Measurements from ENCODE around the gene HNRNPM.

The HNRNPM gene

DNA sequence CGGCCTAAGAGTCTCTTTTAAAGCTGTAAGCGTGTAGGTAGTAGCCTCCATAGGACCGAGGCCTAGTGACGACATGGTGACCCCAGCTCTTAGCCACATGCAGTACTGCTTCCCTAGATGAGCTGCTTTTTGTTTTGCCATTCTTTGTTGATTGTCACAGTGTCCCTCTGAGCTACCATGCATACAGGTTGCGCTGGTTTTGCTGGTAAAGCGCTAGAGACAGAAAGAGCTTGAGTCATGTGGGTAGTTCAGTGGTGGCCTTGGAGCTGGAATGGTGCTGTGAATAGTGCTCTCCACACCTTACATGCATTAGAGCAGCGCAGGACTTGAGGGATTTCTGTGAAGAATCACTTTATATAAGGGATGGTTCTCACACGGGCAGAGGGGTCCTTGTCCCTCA, 5.1 kb downstream of the HNRNPM start:
- TF ChIP-seq, protein P1, sequence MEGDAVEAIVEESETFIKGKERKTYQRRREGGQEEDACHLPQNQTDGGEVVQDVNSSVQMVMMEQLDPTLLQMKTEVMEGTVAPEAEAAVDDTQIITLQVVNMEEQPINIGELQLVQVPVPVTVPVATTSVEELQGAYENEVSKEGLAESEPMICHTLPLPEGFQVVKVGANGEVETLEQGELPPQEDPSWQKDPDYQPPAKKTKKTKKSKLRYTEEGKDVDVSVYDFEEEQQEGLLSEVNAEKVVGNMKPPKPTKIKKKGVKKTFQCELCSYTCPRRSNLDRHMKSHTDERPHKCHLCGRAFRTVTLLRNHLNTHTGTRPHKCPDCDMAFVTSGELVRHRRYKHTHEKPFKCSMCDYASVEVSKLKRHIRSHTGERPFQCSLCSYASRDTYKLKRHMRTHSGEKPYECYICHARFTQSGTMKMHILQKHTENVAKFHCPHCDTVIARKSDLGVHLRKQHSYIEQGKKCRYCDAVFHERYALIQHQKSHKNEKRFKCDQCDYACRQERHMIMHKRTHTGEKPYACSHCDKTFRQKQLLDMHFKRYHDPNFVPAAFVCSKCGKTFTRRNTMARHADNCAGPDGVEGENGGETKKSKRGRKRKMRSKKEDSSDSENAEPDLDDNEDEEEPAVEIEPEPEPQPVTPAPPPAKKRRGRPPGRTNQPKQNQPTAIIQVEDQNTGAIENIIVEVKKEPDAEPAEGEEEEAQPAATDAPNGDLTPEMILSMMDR (conservative IDR thresholded peaks at IDR 0.05): no peak
- no peak for TF ChIP-seq ZFX (IDR thresholded peaks at IDR 0.05)
- H3K27ac ChIP-seq: peak overlapping the region; percentile 3; the same call in 1 of the 2 replicates

DNA sequence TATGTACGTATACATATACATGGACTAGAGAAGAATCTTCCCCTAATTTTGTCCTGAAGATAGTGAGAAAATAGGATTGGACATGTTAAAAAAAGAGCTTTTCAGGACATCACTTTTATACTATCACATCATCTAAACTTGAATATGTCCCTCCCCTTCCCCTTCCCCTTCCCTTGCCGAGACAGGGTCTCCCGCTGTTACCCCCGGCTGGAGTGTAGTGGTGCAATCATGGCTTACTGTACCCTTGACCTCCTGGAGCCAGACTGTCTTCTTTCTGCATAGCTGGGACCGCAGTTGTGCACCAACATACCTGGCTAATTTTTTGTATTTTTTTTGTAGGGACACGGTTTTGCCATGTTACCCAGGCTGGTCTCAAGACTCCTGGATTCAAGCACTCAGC, 6.6 kb downstream of the HNRNPM start:
- TF ChIP-seq, protein P1 (conservative IDR thresholded peaks at IDR 0.05): no peak
- TF ChIP-seq ZFX (IDR thresholded peaks at IDR 0.05): no peak
- no peak overlapping the region for H3K27ac ChIP-seq

DNA sequence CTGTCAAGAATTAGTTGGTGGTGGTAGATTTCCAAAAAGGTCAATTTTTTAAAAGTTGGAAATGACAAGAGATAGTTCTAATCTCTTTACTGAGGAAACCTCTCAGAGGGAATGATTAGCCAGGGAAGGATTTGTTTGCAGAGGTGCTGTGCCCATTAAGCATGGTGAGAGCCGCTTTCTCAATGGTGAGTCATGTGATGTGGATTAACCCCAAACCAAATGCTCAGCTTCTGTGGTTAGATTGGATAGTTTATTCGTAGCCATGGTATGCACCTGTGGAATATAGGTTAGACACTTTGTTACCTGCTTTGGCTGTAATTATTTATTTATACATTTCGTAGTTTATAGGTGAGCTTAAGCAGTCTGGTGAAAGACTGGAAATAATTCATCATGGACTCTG, 7.1 kb downstream of the HNRNPM start:
- H3K27ac ChIP-seq: no peak overlapping the region
- TF ChIP-seq, protein P1 (conservative IDR thresholded peaks at IDR 0.05): no peak
- no peak for TF ChIP-seq ZFX (IDR thresholded peaks at IDR 0.05)

DNA sequence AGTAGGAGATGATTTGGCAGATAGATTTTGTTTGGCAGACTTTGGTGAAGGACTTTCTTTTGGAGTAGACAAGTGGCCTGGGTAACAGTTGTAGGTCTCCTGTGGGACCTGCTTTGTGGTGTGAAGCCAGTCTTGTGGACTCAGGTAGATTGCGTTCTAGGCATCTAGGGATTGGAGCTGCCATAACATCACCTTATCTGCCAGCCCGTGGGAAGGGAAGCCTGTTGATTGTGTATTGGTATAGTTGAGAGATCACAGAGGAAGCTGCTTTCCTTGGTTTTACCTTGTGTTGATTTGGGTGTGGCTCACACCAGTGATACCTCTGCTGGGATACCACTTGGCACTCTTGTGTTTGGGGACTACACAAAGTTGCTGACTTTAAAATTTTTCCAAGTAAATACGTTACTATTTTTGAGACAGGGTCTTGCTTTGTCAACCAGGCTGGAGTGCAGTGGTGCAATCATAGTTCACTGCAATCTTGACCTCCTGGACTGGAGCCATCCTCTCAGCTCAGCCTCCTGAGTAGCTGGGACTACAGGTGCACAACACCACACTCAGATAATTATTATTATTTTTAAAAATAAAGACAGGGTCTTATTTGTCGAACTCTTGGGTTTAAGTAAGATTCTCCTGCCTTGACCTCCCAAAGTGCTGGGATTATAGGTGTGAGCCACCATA, 7.8 kb downstream of the HNRNPM start:
- no peak for TF ChIP-seq ZFX (IDR thresholded peaks at IDR 0.05)
- TF ChIP-seq, protein P1 (conservative IDR thresholded peaks at IDR 0.05): no peak
- H3K27ac ChIP-seq: no peak overlapping the region

DNA sequence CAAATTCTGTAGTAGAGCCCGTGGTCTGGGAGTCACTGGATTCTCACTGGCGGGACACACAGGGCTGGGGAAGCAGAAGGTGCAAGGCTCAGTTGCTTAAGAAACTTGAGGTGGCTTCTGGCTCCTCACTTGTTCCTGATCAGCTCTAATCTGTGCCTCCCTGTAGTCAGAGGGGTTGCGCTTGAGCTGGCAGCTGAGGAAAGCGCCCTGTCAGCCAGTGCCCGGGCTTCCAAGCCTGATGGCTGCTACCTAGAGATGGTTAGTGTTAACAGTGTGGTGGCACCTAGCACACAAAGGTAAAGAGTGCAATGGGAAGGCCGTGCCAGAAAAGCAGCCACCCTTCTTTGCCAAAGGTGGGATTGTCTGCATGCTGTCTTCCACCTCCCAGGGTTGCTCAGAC, 8.8 kb downstream of the HNRNPM start:
- H3K27ac ChIP-seq: no peak overlapping the region
- no peak for TF ChIP-seq ZFX (IDR thresholded peaks at IDR 0.05)
- TF ChIP-seq, protein P1 (conservative IDR thresholded peaks at IDR 0.05): no peak

DNA sequence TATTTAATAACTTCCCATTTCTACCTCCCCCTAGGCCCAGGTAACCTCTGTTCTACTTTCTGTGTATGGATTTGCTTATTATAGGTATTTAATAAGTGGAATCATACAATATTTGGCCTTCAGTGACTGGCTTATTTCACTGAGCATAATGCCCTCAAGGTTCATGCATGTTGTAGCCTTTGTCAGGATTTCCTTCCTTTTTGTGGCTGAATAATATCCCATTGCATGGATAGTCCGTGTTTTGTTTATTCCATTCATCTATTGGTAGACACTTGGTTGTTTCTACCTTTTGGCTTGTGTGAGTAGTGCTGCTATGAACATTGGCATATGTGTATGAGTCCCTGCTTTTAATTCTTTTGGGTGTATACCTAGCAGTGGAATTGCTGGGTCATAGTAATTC, 9.4 kb downstream of the HNRNPM start:
- no peak for TF ChIP-seq ZFX (IDR thresholded peaks at IDR 0.05)
- TF ChIP-seq, protein P1 (conservative IDR thresholded peaks at IDR 0.05): no peak
- no peak overlapping the region for H3K27ac ChIP-seq

DNA sequence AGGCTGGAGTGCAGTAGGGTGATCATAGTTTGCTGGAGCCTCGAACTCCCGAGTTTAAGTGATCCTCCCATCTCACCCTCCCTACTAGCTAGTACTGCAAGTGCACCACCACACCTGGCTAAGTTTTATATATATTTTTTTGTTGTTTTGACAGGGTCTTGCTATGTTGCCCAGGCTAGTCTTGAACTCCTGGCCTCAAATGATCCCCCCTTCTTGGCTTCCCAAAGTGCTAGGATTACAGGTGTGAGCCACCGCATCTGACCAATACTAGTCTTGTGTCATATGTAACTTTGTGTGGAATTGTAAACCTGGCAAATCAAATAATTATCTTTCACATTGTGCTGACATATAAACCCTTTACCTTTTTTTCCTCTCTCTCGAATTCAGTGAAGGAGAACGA, 10.2 kb downstream of the HNRNPM start:
- no peak for TF ChIP-seq ZFX (IDR thresholded peaks at IDR 0.05)
- TF ChIP-seq, protein P1 (conservative IDR thresholded peaks at IDR 0.05): no peak

More for the DNA sequence above, 10.2 kb downstream of the HNRNPM start:
- no peak overlapping the region for H3K27ac ChIP-seq

All from C4-2B (cell line).